Kidney (tissue), 14 donors: ENCODE data around the gene SORT1. TPM values are rescaled to one million over a fixed set of nuclear protein-coding genes. Genes with fewer than 3 reads are reported as not detected.
A peak's percentile ranks its signal among the peaks of the same experiment; 100 is the strongest.

Experiments used
- DNase-seq, 5 donors: peaks; one replicate each; pipeline ENCODE4 v3.0.0-alpha.2; 2013 to 2020
- FAIRE-seq: peaks from 2 replicates; lab custom pipeline; 2012; peaks lifted over from hg19 to GRCh38; lab: Jason Lieb, UNC
- H3K27ac ChIP-seq, 2 donors: one replicate each; pipeline ENCODE4 v1.7.0; 2013; ENCODE audit warnings: low read depth in 2 of 2, low read length in 2 of 2, inconsistent platforms in 1 of 2
- H3K27me3 ChIP-seq: one replicate; pipeline ENCODE4 v1.7.1; 2013; ENCODE audit warnings: low read length, inconsistent platforms; ENCODE audit not compliant: control insufficient read depth, insufficient read depth
- H3K36me3 ChIP-seq, 3 donors: one replicate each; pipeline versions ENCODE4 v1.7.0 to v1.7.1; 2013; ENCODE audit warnings: low read length in 3 of 3, control low read depth in 1 of 3, inconsistent platforms in 1 of 3; ENCODE audit not compliant: insufficient read depth in 3 of 3, control insufficient read depth in 2 of 3
- H3K4me1 ChIP-seq, 3 donors: one replicate each; pipeline versions ENCODE4 v1.7.0 to v1.7.1; 2013; ENCODE audit warnings: low read length in 3 of 3, inconsistent platforms in 1 of 3, low read depth in 1 of 3; ENCODE audit not compliant: control insufficient read depth in 2 of 3, insufficient read depth in 2 of 3
- H3K4me3 ChIP-seq, 3 donors: one replicate each; pipeline versions ENCODE4 v1.7.0 to v1.8.1; 2013; ENCODE audit warnings: low read length in 3 of 3, control low read depth in 1 of 3, inconsistent platforms in 1 of 3
- H3K9ac ChIP-seq, 3 donors: one replicate each; pipeline versions ENCODE4 v1.7.0 to v1.7.1; 2013; ENCODE audit warnings: low read length in 3 of 3, control low read depth in 1 of 3, inconsistent platforms in 1 of 3
- H3K9me3 ChIP-seq, 3 donors: one replicate each; pipeline versions ENCODE4 v1.7.0 to v1.7.1; 2013; ENCODE audit warnings: low read length in 3 of 3, control low read depth in 1 of 3, inconsistent platforms in 1 of 3; ENCODE audit not compliant: control insufficient read depth in 2 of 3, insufficient read depth in 1 of 3
- intact Hi-C: fragments of 100-400 bp; cut with DNase I; formaldehyde crosslinking; loops from one replicate; pipeline ENCODE4 v1.11.1; 2022
- polyA plus RNA-seq: library from polyadenylated mRNA; stranded (reverse); fragments of 350-450 nt; fragmentation: Illumina TruSeq; extraction: RNeasy Lipid Tissue Mini Kit (QIAGEN cat#74804); gene quantifications from one replicate; pipeline ENCODE4 v1.2.3, GENCODE V29; 2014; ENCODE audit warnings: low read depth, low replicate concordance; ENCODE audit not compliant: insufficient read depth
- total RNA-seq: library from RNA; stranded (reverse); fragmentation: NEBNext Ultra II Directional; extraction: Animal tissue kit (Norgen Biotek cat#: 25700); gene quantifications from one replicate; pipeline ENCODE4 v1.2.1, GENCODE V29; 2021
- TF ChIP-seq, protein P1 (sequence below): IDR thresholded peaks from 3 replicates; pipeline ENCODE4 v1.5.1; 2012; ENCODE audit warnings: mild to moderate bottlenecking, moderate library complexity, borderline replicate concordance; ENCODE audit not compliant: insufficient read depth; ENCODE audit errors: extremely low read depth
- donor health status: control.
- donor health status: control.
- donor health status: control.
- donor health status: control.
- donor health status: control.
- donor health status: DM: yes; HTN: yes; CAD: no.
- donor health status: Normal renal cell carcinoma (clear cell type).

SORT1 gene
- total and polyA plus RNA-seq, 2 donors from 2014 or later, result 33.5 to 169 TPM

DNA sequence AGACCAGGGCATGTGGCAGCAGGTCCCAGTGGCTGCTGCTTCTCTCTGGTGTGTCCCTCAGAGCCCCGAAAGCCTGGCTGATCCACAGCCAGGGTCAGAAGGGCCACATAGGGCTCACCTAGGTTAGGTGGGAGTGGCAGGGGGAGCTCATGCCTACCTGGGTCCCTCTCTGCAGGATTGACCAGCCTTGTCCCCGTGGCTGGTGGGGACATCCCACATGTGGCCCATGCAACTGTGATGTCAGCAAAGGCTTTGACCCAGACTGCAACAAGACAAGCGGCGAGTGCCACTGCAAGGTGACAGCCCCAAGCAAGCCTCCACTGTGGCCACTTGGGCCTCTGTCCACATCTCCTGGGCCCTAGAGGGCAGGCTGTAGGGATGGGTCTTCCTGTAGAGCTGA, 132.7 kb downstream of the SORT1 start:
- no peaks in the 10 kb centered on the region for H3K36me3 ChIP-seq
- no peaks in the 10 kb centered on the region for H3K27me3 ChIP-seq
- no peak overlapping the region for H3K9ac ChIP-seq
- H3K27ac ChIP-seq, result no peak overlapping the region
- TF ChIP-seq, protein P1, sequence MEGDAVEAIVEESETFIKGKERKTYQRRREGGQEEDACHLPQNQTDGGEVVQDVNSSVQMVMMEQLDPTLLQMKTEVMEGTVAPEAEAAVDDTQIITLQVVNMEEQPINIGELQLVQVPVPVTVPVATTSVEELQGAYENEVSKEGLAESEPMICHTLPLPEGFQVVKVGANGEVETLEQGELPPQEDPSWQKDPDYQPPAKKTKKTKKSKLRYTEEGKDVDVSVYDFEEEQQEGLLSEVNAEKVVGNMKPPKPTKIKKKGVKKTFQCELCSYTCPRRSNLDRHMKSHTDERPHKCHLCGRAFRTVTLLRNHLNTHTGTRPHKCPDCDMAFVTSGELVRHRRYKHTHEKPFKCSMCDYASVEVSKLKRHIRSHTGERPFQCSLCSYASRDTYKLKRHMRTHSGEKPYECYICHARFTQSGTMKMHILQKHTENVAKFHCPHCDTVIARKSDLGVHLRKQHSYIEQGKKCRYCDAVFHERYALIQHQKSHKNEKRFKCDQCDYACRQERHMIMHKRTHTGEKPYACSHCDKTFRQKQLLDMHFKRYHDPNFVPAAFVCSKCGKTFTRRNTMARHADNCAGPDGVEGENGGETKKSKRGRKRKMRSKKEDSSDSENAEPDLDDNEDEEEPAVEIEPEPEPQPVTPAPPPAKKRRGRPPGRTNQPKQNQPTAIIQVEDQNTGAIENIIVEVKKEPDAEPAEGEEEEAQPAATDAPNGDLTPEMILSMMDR, result no peak
- no peaks in the 10 kb centered on the region for H3K9me3 ChIP-seq
- FAIRE-seq, result no peak
- intact Hi-C loops, result no loop called here
- H3K4me3 ChIP-seq, result no peak overlapping the region
- DNase-seq, result peak in 1 of 5 donors; percentile 62
- no peaks in the 10 kb centered on the region for H3K4me1 ChIP-seq

DNA sequence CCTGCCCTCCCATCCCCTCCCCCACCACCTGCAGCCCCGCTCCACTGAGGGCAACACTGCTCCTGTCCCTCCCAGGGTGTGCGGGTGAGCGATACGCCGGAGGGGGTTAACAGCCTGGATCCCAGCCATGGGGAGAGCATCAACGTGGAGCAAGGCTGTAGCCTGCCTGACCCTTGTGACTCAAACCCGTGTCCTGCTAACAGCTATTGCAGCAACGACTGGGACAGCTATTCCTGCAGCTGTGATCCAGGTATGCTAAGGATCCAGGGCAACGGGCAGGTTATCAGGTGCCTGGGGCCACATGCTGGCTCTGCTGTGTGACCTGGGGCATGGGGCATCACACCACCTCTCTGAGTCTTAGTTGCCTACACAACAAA, 133.4 kb downstream of the SORT1 start:
- no peaks in the 10 kb centered on the region for H3K27me3 ChIP-seq
- no peak for FAIRE-seq
- no peak overlapping the region for H3K9ac ChIP-seq
- intact Hi-C loops, result no loop called here
- H3K9me3 ChIP-seq, result no peaks in the 10 kb centered on the region
- no peak overlapping the region for H3K4me3 ChIP-seq
- no peaks in the 10 kb centered on the region for H3K36me3 ChIP-seq
- TF ChIP-seq, protein P1, result no peak
- H3K4me1 ChIP-seq, result no peaks in the 10 kb centered on the region
- no peak for DNase-seq
- no peak overlapping the region for H3K27ac ChIP-seq

DNA sequence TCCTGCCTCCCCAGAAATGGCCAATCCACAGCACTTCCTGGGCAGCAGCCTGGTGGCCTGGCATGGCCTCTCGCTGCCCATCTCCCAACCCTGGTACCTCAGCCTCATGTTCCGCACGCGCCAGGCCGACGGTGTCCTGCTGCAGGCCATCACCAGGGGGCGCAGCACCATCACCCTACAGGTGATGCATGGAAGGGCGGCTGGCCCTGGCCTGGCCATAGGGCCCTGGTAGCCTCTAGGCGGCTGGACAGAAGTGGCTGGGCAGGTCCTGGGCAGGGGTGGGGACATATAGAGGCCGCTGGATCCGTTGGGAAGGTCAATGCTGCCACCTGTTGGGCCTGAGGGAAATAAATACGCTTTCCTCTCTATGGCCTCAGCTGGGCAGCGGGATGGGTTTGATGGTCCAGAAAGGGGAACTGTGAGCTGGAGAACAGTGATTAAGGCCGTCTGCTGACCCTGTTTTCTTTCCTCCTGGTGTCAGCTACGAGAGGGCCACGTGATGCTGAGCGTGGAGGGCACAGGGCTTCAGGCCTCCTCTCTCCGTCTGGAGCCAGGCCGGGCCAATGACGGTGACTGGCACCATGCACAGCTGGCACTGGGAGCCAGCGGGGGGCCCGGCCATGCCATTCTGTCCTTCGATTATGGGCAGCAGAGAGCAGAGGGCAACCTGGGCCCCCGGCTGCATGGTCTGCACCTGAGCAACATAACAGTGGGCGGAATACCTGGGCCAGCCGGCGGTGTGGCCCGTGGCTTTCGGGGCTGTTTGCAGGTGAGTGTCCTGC, 133.9 kb downstream of the SORT1 start:
- TF ChIP-seq, protein P1, result peak; percentile 99
- DNase-seq (peak; percentile 92 to 96 (median 93)), FAIRE-seq (peak; percentile 72)
- H3K9ac ChIP-seq, result no peak overlapping the region
- H3K36me3 ChIP-seq, result peaks cover 0 to 2% (median 0%) of the 10 kb centered on the region in 3 donors
- peak overlapping the region in 1 of 2 donors; percentile 34 for H3K27ac ChIP-seq
- H3K4me3 ChIP-seq, result no peak overlapping the region
- H3K9me3 ChIP-seq, result no peaks in the 10 kb centered on the region
- no peaks in the 10 kb centered on the region for H3K27me3 ChIP-seq
- no peaks in the 10 kb centered on the region for H3K4me1 ChIP-seq
- intact Hi-C loops, result no loop called here
